HG03095 (cell line): ENCODE measurements around the gene CCDC184.
"Not testable (repeated sequence)": the region's sequence is repeated elsewhere in the genome, so short reads cannot be mapped to it uniquely, and the experiment has no call there.

Experiments used
- ATAC-seq: cut with Tn5 transposase; IDR thresholded peaks from one replicate; pipeline ENCODE4 v1.9.1; 2021; ENCODE audit warnings: moderate library complexity; ENCODE audit not compliant: unreplicated experiment

CCDC184 gene

GRCh38 chr12:48201516-48201915, 18.1 kb downstream of the CCDC184 start:
- ATAC-seq: no peak

GRCh38 chr12:48202766-48203165, 19.3 kb downstream of the CCDC184 start:
- no peak for ATAC-seq

- no peak for ATAC-seq
Measured at GRCh38 chr12:48203192-48203591, 19.7 kb downstream of the CCDC184 start, which contains the start of gene OR10AD1. TSS of gene OR10AD1 (minus strand) at chr12:48203292. CDS start at chr12:48203292, 0 bp downstream.

GRCh38 chr12:48209495-48209894, 26.1 kb downstream of the CCDC184 start:
- ATAC-seq: not testable (repeated sequence)

DNA sequence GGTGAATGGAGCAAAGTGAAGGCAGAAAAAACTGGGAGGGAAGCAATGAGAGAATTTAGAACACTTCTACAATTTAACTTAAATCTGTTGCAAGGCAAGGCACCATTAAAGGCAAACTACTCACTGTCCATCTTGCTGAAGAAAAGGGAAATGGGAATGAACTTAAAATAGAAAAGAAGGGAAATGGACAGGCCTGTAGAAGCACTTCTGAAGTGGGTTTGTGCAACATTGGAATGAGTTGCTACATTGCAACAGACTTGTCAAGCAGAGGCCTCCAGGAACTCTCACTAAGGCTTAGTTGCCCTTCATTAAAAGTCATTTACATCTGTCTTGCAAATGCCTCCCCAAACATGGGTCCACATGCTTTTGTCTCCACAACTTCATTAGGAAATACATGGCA, 33.3 kb downstream of the CCDC184 start:
- ATAC-seq: no peak

GRCh38 chr12:48219631-48220030, 36.2 kb downstream of the CCDC184 start:
- no peak for ATAC-seq

- ATAC-seq: no peak
Measured at GRCh38 chr12:48220701-48221100, 37.3 kb downstream of the CCDC184 start.

GRCh38 chr12:48221645-48222044, 38.2 kb downstream of the CCDC184 start:
- no peak for ATAC-seq

DNA sequence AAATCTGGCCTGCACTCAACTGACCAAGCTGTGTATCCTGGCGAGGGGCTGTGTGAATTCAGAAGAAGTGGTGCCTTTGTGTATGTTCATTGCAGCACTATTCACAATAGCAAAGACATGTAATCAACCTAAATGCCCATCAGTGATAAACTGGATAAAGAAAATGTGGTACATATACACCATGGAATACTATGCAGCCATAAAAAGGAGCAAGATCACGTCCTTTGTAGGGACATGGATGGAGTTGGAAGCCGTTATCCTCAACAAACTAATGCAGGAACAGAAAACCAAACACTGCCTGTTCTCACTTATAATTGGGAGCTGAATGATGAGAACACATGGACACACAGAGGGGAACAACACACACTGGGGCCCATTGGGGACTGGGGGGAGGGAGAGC, 41.1 kb downstream of the CCDC184 start:
- not testable (repeated sequence) for ATAC-seq

DNA sequence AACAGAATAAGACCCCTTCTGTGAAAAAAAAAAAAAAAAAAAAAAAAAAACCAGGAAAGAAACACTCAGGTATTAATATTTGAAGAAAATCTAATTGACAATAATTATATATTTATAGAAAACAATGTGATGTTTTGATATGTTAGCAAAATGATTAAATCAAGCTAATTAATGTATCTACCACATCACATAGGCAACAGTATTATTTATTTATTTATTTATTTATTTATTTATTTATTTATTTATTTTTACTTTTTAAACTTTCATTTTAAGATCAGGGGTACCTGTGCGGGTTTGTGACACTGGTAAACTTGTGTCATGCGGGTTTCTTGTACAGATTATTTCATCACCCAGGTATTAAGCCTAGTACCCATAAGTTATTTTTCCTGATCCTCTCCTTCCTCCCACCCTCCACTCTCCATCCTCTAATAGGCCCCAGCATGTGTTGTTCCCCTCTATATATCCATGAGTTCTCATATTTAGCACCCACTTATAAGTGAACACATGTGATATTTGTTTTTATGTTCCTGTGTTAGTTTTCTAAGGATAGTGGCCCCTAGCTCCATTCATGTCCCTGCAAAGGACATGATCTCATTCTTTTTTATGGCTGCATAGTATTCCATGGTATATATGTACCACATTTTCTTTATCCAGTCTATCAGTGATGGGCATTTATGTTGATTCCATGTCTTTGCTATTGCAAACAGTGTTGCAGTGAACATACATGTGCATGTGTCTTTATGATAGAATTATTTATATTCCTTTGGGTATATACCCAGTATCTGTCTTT, 47.9 kb downstream of the CCDC184 start:
- ATAC-seq: not testable (repeated sequence)
